ENCODE measurements around the gene PCGF3.
A peak's percentile ranks its signal among the peaks of the same experiment; 100 is the strongest.
"Not testable (repeated sequence)": the region's sequence is repeated elsewhere in the genome, so short reads cannot be mapped to it uniquely, and the experiment has no call there.

The PCGF3 gene

DNA sequence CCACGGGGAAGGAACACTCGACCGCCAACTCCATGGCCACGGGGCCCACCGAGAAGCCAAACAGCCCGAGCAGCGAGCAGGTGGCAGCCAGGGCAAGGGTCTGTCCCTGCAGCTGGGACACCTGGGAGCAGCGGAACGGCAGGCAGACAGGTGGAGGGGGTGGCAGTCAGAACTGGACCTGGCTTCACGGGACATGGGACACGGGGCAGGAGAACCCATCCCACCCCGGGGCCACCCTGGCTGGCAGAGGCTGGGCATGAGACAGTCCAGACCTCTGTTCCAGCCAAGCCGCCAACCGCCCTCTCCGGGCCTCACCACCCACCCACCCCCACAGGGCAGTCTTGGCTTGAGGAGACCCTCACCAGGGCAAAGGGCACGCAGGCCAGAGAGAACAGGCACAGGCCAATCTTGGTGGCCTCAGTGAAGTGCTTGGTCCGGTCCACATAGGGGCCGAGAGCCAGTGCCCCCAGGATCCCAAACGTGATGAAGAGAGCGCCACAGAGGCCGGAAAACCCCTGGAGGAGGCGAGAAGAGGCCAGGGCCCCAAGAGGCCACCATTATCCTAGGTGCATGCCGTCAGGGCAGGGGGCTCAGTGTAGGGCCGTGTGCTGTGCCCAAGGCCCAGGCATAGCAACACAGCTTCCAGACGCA, 22.3 kb upstream of the PCGF3 start:
- DNase-seq, result no peak

- peak in 1 of 5 donors; percentile 45 for DNase-seq
Measured at GRCh38 chr4:683982-684622, 21.5 kb upstream of the PCGF3 start.

- no peak for DNase-seq
Measured at GRCh38 chr4:684623-685327, 20.9 kb upstream of the PCGF3 start.

DNA sequence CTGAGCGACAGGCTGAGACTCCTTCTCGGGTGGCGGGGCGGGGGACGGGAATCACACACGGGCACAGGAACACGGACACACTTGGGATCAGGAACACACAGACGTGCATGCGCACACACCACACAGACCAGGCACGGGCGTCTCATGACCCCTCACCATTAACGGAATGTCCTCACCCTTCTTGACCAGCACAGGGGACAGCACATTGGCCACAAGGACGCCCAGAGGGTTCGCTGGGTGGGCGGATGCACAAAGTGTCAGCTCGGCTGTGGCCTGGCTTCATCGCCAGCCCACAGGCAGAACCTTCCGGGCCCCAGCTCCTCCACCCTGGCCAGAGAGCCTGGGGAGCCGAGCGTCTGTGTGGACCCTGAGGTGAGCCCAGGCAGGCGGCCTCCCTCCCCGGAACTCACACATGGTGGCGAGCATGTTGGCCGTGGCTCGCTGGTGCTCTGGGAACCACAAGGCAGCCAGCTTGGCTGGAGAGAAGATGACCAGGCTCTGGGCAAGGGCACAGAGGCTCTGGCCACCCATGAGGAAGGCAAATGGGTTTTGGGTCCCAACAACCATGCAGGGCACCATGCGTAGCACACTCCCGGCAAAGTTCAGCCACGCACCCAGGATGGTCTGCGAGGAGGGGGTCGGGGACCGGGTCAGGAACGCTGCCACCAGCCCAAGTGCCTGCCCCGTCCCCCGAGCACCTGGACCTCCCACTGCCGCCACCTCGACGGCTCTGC, 19.8 kb upstream of the PCGF3 start:
- DNase-seq, result no peak

DNA sequence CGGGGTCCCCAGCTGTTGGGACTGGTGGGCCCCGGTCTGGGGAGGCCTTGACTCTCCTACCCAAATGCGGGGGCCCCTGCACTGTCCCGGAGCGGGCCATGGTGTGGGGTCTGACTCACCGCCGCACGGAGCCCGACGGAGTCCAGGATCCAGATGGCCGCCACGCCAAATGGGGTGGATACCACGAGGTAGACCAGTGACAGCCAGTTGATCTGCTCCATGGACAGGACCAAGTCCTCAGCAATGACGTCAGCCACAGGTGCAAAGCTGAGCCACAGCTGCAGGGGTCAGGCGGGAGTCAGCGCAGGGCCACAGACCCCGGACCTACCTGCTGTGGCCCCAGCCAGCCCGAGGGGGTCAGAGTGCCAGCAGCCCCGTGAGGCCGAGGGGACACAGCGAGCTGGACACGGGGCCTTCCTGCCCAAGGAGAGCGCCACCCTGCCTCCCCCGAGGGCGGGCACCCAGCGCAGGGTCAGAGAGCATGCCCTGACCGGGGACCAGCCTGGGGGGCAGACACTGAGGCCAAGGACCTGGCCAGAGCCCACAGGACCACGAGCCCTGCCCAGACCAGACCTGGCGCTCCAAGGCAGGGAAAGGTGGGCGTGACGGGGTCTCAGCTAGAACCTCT, 19.1 kb upstream of the PCGF3 start:
- DNase-seq, result no peak

- no peak for DNase-seq
Measured at GRCh38 chr4:687048-687970, 18.3 kb upstream of the PCGF3 start.

GRCh38 chr4:687971-688853, 17.4 kb upstream of the PCGF3 start:
- DNase-seq, result no peak

- DNase-seq, result no peak
Measured at GRCh38 chr4:688854-689681, 16.6 kb upstream of the PCGF3 start, which contains the start of gene SLC49A3. TSS of gene SLC49A3 (minus strand) at chr4:689151. CDS start at chr4:689127, 24 bp downstream.

DNA sequence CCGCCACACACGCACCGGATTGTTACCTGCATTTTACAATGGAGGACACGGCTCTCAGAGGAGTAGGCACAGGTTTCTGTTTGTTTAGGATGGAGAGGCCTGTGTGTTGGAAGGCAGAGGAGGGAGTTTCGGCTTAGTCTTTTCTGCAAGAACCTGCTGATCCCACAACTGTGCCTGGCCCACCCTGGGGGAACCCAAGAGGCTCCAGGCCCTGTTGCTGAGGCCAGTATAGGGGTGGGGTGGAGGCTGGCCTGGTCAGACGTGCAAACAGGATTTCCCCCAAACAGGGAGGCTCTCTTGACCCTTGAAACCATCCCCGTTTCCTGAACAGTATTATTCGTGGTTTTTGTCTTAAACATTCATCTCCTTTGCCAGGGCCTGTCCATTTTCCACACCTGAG, 15.9 kb upstream of the PCGF3 start:
- DNase-seq, result no peak

DNA sequence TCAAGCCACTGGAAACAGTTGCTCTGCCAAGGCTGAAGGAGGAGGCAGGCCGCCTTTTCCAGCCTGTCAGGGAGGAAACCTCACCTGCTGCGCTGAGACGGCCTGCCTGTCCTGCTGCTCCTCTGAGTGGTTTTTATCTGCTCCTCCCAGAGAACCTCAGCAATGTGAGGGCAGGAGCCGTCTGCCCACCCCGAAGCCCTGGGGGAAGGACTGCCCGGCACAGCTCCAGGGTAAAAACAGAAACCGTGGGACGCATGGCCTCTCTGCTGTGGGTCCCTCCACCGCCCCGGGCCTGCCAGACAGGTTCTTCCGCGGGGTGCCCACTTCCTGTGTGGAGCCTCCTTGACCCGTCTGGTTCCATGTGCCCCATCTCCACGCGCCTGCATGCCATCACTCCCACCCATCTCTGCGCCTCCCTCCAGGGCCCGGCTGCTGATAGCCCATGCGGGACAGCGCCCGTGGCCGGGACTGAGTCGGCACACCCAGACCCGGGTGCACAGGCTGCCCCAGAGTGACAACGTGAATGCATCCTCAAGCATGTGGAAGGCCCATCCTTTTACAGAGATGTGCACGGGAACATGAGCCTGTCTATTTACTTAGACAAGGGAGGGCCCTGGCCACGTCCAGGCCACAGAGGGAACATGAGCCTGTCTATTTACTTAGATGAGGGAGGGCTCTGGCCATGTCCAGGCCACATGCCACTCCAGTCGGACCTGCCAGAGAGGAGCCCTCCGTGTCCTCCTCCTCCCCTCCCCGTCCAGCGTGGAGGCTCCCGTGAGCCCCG, 12.7 kb upstream of the PCGF3 start:
- DNase-seq, result no peak

GRCh38 chr4:694341-694940, 11.2 kb upstream of the PCGF3 start:
- DNase-seq, result not testable (repeated sequence)

DNA sequence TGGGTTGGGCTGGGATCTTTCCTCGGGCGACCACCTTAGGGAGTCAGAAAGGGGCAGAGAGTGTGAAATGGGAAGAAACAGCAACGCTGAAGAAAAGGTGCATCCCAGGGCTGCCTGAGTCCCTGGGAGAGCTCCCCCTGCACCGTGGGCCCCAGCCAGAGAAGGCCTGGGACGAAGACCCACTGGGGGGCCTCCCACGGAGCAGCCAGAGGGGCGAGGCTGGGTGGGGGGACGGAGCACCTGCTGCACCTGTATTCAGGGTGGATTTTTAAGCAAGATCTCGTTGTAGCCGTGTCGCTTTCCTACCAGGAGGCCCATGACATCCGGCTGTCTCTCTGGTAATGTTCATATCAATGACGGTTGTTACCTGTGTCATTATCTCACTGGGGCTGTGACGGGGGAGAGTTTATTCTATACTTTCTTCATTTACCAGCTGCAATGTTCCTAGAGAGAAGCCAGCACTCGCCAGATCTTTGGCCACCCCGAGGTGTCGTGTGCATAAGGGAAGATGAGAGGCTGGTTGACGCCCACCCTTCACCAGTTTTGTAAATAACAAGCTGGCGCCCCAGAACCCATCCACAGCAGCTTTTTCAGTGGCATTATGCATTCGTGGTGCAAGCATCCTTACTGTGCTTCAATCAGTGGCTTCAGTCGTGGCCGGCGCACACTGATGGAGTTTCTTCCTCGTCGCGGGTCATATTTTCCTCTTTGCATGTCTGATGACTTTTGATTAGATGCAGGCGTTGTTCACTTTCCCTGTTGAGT, 5.6 kb upstream of the PCGF3 start:
- DNase-seq, result no peak

- DNase-seq, result no peak
Measured at GRCh38 chr4:700587-701264, 4.9 kb upstream of the PCGF3 start.

DNA sequence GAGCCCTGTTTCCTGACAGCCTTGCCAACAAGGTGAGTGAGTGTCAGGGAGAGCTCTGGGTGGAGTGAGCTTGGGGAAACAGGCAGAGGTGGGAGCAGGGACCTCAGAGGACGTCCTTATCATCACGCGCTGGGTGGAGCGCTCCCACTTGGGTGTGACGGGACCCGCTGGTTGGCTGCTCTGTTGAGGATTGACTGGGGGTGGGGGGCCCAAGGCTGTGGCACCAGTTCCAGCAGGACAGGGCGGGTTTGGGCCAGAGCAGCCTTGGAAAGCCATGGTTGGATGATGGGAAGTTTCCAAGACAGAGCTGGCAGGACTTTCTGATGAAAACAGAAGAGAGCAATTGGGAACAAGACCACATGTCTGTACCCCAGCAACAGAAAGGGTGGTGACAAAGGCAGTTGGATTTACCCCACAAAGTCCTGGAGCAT, 3.0 kb upstream of the PCGF3 start:
- no peak for DNase-seq

DNA sequence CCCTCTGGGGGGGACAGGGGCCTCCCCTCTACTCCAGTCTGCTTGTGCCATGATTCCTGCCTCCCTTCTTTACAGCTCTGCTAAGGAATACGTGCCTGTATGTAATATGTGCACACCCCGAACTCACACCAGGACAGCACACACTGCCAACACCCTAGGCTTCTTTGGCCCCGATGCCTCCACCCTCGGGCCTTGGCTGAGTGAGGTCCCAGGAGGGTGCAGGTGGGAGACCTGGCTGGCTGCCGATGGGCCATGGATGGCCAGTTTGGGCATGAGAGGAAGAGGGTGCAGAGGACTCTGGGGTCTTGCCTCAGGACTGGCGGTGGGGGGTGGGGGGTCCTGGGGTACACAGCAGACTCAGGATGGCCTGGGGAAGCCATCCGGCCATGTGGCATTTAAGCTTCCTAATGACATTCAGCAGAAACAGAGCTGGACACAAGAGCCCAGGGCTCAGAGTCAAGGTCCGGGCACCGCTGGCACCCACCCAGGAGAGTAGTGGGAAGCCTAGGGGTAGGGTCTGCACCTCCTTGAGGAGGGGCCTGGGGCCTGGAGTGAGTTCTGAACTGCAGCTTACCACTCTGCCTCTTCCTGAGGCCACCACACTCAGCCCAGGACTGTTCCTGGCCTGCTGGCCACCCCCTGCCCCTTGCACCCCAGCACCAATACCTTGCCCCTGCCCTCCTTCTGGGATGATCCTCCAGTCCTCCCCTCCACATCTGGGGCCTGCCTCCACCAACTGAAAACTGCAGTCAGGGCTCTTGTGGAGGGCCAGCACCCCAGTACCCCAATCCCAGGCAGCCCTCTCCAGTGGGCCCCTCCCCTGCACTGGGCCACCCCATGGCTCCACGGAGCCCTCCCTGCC, 2.1 kb upstream of the PCGF3 start:
- no peak for DNase-seq

Measured in T-helper 1 cell (primary cell).